HG03066 (cell line): ENCODE measurements around the gene NSG2.

Source experiments
- ATAC-seq: cut with Tn5 transposase; IDR thresholded peaks from one replicate; pipeline ENCODE4 v1.9.1; 2021; ENCODE audit warnings: low read depth; ENCODE audit not compliant: unreplicated experiment

NSG2 gene

GRCh38 chr5:174058433-174059122, 13.1 kb downstream of the NSG2 start:
- ATAC-seq, result no peak

- ATAC-seq, result no peak
Measured at GRCh38 chr5:174059247-174059646, 13.7 kb downstream of the NSG2 start.

GRCh38 chr5:174063082-174063756, 17.7 kb downstream of the NSG2 start:
- no peak for ATAC-seq

- no peak for ATAC-seq
Measured at GRCh38 chr5:174064171-174064570, 18.7 kb downstream of the NSG2 start.

- no peak for ATAC-seq
Measured at GRCh38 chr5:174065528-174066197, 20.2 kb downstream of the NSG2 start.

- no peak for ATAC-seq
Measured at GRCh38 chr5:174067499-174067898, 22.0 kb downstream of the NSG2 start.

- ATAC-seq, result no peak
Measured at GRCh38 chr5:174071484-174071883, 26.0 kb downstream of the NSG2 start.

GRCh38 chr5:174073122-174073660, 27.7 kb downstream of the NSG2 start:
- ATAC-seq, result no peak

GRCh38 chr5:174074369-174074768, 28.9 kb downstream of the NSG2 start:
- ATAC-seq, result no peak

- no peak for ATAC-seq
Measured at GRCh38 chr5:174078416-174078815, 32.9 kb downstream of the NSG2 start.

- no peak for ATAC-seq
Measured at GRCh38 chr5:174082286-174082685, 36.8 kb downstream of the NSG2 start.

GRCh38 chr5:174083056-174083827, 37.7 kb downstream of the NSG2 start:
- no peak for ATAC-seq

GRCh38 chr5:174084691-174085154, 39.2 kb downstream of the NSG2 start:
- no peak for ATAC-seq

- no peak for ATAC-seq
Measured at GRCh38 chr5:174086751-174087150, 41.2 kb downstream of the NSG2 start.

- ATAC-seq, result no peak
Measured at GRCh38 chr5:174087783-174088182, 42.3 kb downstream of the NSG2 start.

GRCh38 chr5:174090129-174090528, 44.6 kb downstream of the NSG2 start:
- no peak for ATAC-seq

- no peak for ATAC-seq
Measured at GRCh38 chr5:174093123-174093522, 47.6 kb downstream of the NSG2 start.

GRCh38 chr5:174094857-174095606, 49.5 kb downstream of the NSG2 start:
- no peak for ATAC-seq

- no peak for ATAC-seq
Measured at GRCh38 chr5:174096619-174097018, 51.1 kb downstream of the NSG2 start.
